WTC11 (cell line): ENCODE data around the gene WWP2.

ENCODE experiments used
- CBFB ChIP-seq: sonication (generic); formaldehyde crosslinking; IDR thresholded peaks from 2 replicates; pipeline ENCODE4 v1.8.1; 2022; ENCODE audit warnings: mild to moderate bottlenecking, low read depth, missing genetic modification reagents
- GABPB1 ChIP-seq: sonication (generic); formaldehyde crosslinking; IDR thresholded peaks from 2 replicates; pipeline ENCODE4 v1.8.1; 2023; ENCODE audit warnings: mild to moderate bottlenecking, missing genetic modification reagents
- JUN ChIP-seq: sonication (generic); formaldehyde crosslinking; IDR thresholded peaks from 2 replicates; pipeline ENCODE4 v1.8.0; 2023; ENCODE audit warnings: mild to moderate bottlenecking, missing genetic modification reagents
- NR2C2 ChIP-seq: sonication (generic); formaldehyde crosslinking; IDR thresholded peaks from 2 replicates; pipeline ENCODE4 v1.8.0; 2022; ENCODE audit warnings: mild to moderate bottlenecking, missing genetic modification reagents
- SP1 ChIP-seq: sonication (generic); formaldehyde crosslinking; conservative IDR thresholded peaks from 2 replicates; pipeline ENCODE4 v1.8.1; 2022; ENCODE audit warnings: missing genetic modification reagents
- TCF7 ChIP-seq: sonication (generic); formaldehyde crosslinking; IDR thresholded peaks from 2 replicates; pipeline ENCODE4 v1.8.0; 2022; ENCODE audit warnings: mild to moderate bottlenecking, low read depth, missing genetic modification reagents, moderate library complexity
- TF ChIP-seq, protein P1 (sequence below): fragments of 200-600 bp; IDR thresholded peaks from 2 replicates; pipeline ENCODE4 v1.8.0; 2022; ENCODE audit warnings: antibody characterized with exemption
- TF ChIP-seq, protein P2 (sequence below): sonication (generic); formaldehyde crosslinking; IDR thresholded peaks from 2 replicates; pipeline ENCODE4 v1.8.1; 2022; ENCODE audit warnings: missing genetic modification reagents, borderline replicate concordance

DNA sequence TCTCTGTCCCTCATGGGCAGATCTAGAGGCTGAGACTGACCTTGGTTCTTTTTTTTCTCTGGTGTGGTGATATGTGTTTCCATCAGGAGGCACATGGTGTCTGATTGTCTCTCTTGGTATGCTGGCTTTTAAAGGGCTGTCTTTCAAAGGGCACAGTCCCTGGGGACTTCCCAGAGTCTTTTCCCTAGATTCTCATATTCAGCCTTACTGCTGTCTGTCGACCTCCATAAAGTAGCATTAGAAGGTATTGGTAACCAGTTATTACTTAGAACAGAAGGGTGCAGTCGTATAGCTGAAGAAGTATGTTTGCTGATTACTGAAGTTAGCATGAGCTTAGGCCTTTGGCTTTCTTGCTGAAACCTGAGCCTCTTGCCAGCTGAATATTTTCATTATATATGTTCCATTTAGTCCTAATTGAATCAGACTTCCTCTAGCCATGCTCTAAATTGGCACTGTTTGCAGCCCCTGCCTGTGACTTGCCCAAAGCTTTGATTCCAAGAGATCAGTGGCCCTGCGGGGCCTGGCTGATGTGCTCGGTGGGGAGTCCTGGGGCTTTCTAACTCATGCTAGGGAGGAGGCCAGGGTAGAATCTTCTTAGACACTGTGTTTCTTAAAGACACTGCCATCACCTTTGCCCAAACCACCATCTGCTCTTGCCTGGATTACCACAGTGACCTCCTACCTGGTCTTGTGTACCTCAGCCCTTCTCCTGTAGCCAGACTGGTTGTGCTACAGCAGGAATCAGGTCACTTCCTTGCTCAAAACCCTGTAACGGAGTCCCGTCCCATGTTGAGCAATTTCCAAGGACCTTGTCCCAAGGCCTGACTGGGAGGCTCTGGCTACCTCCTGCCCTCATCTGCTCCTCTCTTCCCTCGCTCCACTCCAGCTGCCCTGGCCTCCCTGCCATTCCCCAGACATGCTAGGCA lies 71.5 kb downstream of the WWP2 start:
- TF ChIP-seq, protein P1, sequence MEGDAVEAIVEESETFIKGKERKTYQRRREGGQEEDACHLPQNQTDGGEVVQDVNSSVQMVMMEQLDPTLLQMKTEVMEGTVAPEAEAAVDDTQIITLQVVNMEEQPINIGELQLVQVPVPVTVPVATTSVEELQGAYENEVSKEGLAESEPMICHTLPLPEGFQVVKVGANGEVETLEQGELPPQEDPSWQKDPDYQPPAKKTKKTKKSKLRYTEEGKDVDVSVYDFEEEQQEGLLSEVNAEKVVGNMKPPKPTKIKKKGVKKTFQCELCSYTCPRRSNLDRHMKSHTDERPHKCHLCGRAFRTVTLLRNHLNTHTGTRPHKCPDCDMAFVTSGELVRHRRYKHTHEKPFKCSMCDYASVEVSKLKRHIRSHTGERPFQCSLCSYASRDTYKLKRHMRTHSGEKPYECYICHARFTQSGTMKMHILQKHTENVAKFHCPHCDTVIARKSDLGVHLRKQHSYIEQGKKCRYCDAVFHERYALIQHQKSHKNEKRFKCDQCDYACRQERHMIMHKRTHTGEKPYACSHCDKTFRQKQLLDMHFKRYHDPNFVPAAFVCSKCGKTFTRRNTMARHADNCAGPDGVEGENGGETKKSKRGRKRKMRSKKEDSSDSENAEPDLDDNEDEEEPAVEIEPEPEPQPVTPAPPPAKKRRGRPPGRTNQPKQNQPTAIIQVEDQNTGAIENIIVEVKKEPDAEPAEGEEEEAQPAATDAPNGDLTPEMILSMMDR = no peak
- TF ChIP-seq CBFB (CRISPR knock-in tag) (no peak), JUN (no peak), TCF7 (no peak), SP1 (CRISPR knock-in tag) (no peak), GABPB1 (CRISPR knock-in tag) (no peak), NR2C2 (CRISPR knock-in tag) (no peak)
- TF ChIP-seq, protein P2, sequence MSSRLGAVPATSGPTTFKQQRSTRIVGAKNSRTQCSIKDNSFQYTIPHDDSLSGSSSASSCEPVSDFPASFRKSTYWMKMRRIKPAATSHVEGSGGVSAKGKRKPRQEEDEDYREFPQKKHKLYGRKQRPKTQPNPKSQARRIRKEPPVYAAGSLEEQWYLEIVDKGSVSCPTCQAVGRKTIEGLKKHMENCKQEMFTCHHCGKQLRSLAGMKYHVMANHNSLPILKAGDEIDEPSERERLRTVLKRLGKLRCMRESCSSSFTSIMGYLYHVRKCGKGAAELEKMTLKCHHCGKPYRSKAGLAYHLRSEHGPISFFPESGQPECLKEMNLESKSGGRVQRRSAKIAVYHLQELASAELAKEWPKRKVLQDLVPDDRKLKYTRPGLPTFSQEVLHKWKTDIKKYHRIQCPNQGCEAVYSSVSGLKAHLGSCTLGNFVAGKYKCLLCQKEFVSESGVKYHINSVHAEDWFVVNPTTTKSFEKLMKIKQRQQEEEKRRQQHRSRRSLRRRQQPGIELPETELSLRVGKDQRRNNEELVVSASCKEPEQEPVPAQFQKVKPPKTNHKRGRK (CRISPR knock-in tag) = no peak
